Esophagus muscularis mucosa (tissue), 4 donors: ENCODE data around the gene FLNC. TPM values are rescaled to one million over a fixed set of nuclear protein-coding genes. Genes with fewer than 3 reads are reported as not detected.
A peak's percentile ranks its signal among the peaks of the same experiment; 100 is the strongest.

ENCODE experiments used
- DNase-seq: peaks from one replicate; pipeline ENCODE4 v3.0.0-alpha.2; 2017; ENCODE audit errors: extremely low spot score
- H3K27ac ChIP-seq, 4 donors: fragments of 200-600 bp; sonication (generic); replicated peaks in 1 of 4; 1 replicate in 3 of 4; 2 replicates in 1 of 4; pipeline ENCODE4 v1.5.1; 2016 to 2019; ENCODE audit warnings: mild to moderate bottlenecking in 1 of 4
- H3K27me3 ChIP-seq, 4 donors: fragments of 200-600 bp; sonication (generic); one replicate each; pipeline versions ENCODE4 v1.5.1 to v1.6.0; 2016 to 2019
- H3K36me3 ChIP-seq, 4 donors: fragments of 200-600 bp; sonication (generic); one replicate each; pipeline ENCODE4 v1.5.1; 2016 to 2019
- H3K4me1 ChIP-seq, 4 donors: fragments of 200-600 bp; sonication (generic); one replicate each; pipeline ENCODE4 v1.5.1; 2016 to 2019
- H3K4me3 ChIP-seq, 4 donors: fragments of 200-600 bp; sonication (generic); 1 replicate in 2 of 4; 2 replicates in 2 of 4; pipeline ENCODE4 v1.5.1; 2016 to 2019; ENCODE audit warnings: mild to moderate bottlenecking in 4 of 4, moderate library complexity in 1 of 4
- H3K9me3 ChIP-seq, 4 donors: fragments of 200-600 bp; sonication (generic); 1 replicate in 3 of 4; 2 replicates in 1 of 4; pipeline ENCODE4 v1.5.1; 2016 to 2019
- EP300 ChIP-seq: sonication (generic); formaldehyde crosslinking; IDR thresholded peaks from one replicate; pipeline ENCODE4 v1.6.1; 2017; ENCODE audit warnings: antibody characterized with exemption
- POLR2A ChIP-seq: fragments of 450-650 bp; IDR thresholded peaks from one replicate; pipeline ENCODE4 v1.6.1; 2017; ENCODE audit warnings: antibody characterized with exemption, moderate library complexity, mild to moderate bottlenecking, low read depth
- POLR2AphosphoS5 ChIP-seq, 2 donors: sonication (generic); formaldehyde crosslinking; IDR thresholded peaks; one replicate each; pipeline ENCODE4 v1.6.1; 2017; ENCODE audit warnings: antibody characterized with exemption in 2 of 2
- WGBS: methylation state at CpG from one replicate; pipeline ENCODE4 v1.1.5; 2018; 5-methylcytosine and 5-hydroxymethylcytosine counted together
- intact Hi-C: fragments of 100-400 bp; cut with DNase I; formaldehyde crosslinking; loops from one replicate; pipeline ENCODE4 v1.15.1; 2023
- total RNA-seq, 4 donors: library from RNA; depleted of rRNA; stranded (reverse); fragments of >200 nt; gene quantifications; one replicate each; pipeline versions ENCODE4 v1.1.0 to v1.2.1, GENCODE V29; 2016
- TF ChIP-seq, protein P1 (sequence below), 3 experiments: fragments of 200-600 bp in 2 of 3; fragments of 450-650 bp in 1 of 3; sonication (generic) in 2 of 3; IDR thresholded peaks; one replicate each; pipeline ENCODE4 v1.5.1; 2017 to 2019; ENCODE audit warnings: antibody characterized with exemption in 3 of 3, mild to moderate bottlenecking in 2 of 3, moderate library complexity in 1 of 3

FLNC gene
- total RNA-seq, 4 donors from 2014 or later: 391 to 932 (median 533) TPM

- Histone ChIP-seq H3K4me1 (peaks cover 25 to 31% (median 27%) of the 10 kb centered on the region in 4 donors), H3K9me3 (no peaks in the 10 kb centered on the region), H3K4me3 (peak overlapping the region; percentile 83 to 96 (median 90)), H3K27me3 (peaks cover 0 to 5% (median 0%) of the 10 kb centered on the region in 4 donors), H3K27ac (peak overlapping the region; percentile 84 to 87 (median 86)), H3K36me3 (peaks cover 0 to 13% (median 0%) of the 10 kb centered on the region in 4 donors)
- 2% methylated on average over 7 of the region's 9 CpGs for WGBS
- intact Hi-C loops: loop anchor here (5.0 kb wide), 4 partner anchors 35 to 90 kb away; partner anchors contain the start of gene CALU
- peak; percentile 78 for DNase-seq
- no peak for TF ChIP-seq POLR2A
Observed at GRCh38 chr7:128791972-128792327, 38.3 kb upstream of the FLNC start.

GRCh38 chr7:128792471-128793180, 37.6 kb upstream of the FLNC start:
- 45% methylated on average over 10 of the region's 10 CpGs for WGBS
- peak in 1 of 2 donors; percentile 28 for TF ChIP-seq POLR2AphosphoS5 (IDR thresholded peaks at IDR 0.05)
- no peak for TF ChIP-seq POLR2A

DNA sequence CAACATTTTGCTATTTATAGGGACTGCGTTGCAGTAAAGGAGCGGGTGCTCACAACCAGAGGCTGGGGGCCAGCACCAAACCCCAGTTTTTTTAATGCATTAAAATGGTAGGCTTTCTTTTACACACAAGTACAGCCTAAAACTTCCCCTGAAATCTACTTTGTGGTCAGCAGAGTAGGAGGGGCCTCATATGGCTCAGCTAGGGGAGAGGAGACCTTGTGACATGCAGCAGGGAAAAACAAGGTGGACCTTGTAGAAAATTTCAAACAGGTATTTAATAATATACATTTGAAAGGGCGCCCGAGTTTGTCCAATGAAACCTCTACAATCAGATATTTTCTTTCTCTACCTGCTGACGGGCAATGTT, 37.0 kb upstream of the FLNC start:
- 94% methylated on average over 5 of the region's 5 CpGs for WGBS
- no peak for DNase-seq
- Histone ChIP-seq H3K27ac (no peak overlapping the region), H3K4me1 (peaks cover 25 to 31% (median 27%) of the 10 kb centered on the region in 4 donors), H3K36me3 (peaks cover 0 to 13% (median 0%) of the 10 kb centered on the region in 4 donors), H3K27me3 (peaks cover 0 to 5% (median 0%) of the 10 kb centered on the region in 4 donors), H3K9me3 (no peaks in the 10 kb centered on the region), H3K4me3 (no peak overlapping the region)
- intact Hi-C loops: loop anchor here (5.0 kb wide), 4 partner anchors 34 to 89 kb away; partner anchors contain the start of gene CALU
- TF ChIP-seq POLR2A (no peak), EP300 (no peak), POLR2AphosphoS5 (IDR thresholded peaks at IDR 0.05) (no peak)
- TF ChIP-seq, protein P1, sequence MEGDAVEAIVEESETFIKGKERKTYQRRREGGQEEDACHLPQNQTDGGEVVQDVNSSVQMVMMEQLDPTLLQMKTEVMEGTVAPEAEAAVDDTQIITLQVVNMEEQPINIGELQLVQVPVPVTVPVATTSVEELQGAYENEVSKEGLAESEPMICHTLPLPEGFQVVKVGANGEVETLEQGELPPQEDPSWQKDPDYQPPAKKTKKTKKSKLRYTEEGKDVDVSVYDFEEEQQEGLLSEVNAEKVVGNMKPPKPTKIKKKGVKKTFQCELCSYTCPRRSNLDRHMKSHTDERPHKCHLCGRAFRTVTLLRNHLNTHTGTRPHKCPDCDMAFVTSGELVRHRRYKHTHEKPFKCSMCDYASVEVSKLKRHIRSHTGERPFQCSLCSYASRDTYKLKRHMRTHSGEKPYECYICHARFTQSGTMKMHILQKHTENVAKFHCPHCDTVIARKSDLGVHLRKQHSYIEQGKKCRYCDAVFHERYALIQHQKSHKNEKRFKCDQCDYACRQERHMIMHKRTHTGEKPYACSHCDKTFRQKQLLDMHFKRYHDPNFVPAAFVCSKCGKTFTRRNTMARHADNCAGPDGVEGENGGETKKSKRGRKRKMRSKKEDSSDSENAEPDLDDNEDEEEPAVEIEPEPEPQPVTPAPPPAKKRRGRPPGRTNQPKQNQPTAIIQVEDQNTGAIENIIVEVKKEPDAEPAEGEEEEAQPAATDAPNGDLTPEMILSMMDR (IDR thresholded peaks at IDR 0.05): no peak

More at GRCh38 chr7:128792471-128793180, 37.6 kb upstream of the FLNC start:
- peak overlapping the region in 3 of 4 donors; percentile 83 to 96 (median 93) for H3K4me3 ChIP-seq
- peak overlapping the region in 3 of 4 donors; percentile 4 to 87 (median 84) for H3K27ac ChIP-seq
- peaks cover 0 to 5% (median 0%) of the 10 kb centered on the region in 4 donors for H3K27me3 ChIP-seq
- no peaks in the 10 kb centered on the region for H3K9me3 ChIP-seq
- H3K36me3 ChIP-seq: peaks cover 0 to 13% (median 0%) of the 10 kb centered on the region in 4 donors
- intact Hi-C loops: loop anchor here (5.0 kb wide), 4 partner anchors 35 to 90 kb away; partner anchors contain the start of gene CALU
- H3K4me1 ChIP-seq: peaks cover 25 to 31% (median 27%) of the 10 kb centered on the region in 4 donors
- no peak for DNase-seq

GRCh38 chr7:128794020-128794419, 36.2 kb upstream of the FLNC start:
- Histone ChIP-seq H3K27me3 (peaks cover 0 to 5% (median 0%) of the 10 kb centered on the region in 4 donors), H3K4me1 (peaks cover 25 to 31% (median 27%) of the 10 kb centered on the region in 4 donors), H3K4me3 (no peak overlapping the region), H3K9me3 (no peaks in the 10 kb centered on the region), H3K27ac (no peak overlapping the region), H3K36me3 (peaks cover 0 to 13% (median 0%) of the 10 kb centered on the region in 4 donors)
- WGBS: 93% methylated on average over 3 of the region's 3 CpGs
- TF ChIP-seq POLR2AphosphoS5 (IDR thresholded peaks at IDR 0.05) (no peak), POLR2A (no peak), EP300 (no peak)
- TF ChIP-seq, protein P1 (IDR thresholded peaks at IDR 0.05): no peak
- intact Hi-C loops: loop anchor here (5.0 kb wide), 4 partner anchors 33 to 88 kb away; partner anchors contain the start of gene CALU
- no peak for DNase-seq

DNA sequence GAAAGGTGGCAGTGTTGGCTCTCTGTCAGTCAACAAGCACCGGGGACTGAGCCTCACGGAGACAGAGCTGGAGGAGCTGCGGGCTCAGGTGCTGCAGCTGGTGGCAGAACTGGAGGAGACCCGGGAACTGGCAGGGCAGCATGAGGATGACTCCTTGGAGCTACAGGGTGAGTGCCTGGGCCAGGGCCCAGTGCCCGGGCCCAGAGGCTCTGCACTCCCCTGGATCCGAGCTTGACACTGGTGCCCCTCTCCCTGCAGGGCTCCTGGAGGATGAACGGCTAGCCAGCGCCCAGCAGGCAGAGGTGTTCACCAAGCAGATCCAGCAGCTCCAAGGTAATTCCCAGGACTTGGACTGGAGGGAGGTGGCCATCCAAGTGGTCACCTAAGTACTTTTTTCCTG, 35.8 kb upstream of the FLNC start:
- Histone ChIP-seq H3K4me1 (peaks cover 25 to 31% (median 27%) of the 10 kb centered on the region in 4 donors), H3K36me3 (peaks cover 0 to 13% (median 0%) of the 10 kb centered on the region in 4 donors), H3K27ac (no peak overlapping the region), H3K4me3 (no peak overlapping the region), H3K9me3 (no peaks in the 10 kb centered on the region), H3K27me3 (peaks cover 0 to 5% (median 0%) of the 10 kb centered on the region in 4 donors)
- intact Hi-C loops: loop anchor here (5.0 kb wide), 4 partner anchors 33 to 88 kb away; partner anchors contain the start of gene CALU
- 84% methylated on average over 4 of the region's 8 CpGs for WGBS
- DNase-seq: no peak
- TF ChIP-seq EP300 (no peak), POLR2AphosphoS5 (IDR thresholded peaks at IDR 0.05) (no peak)

GRCh38 chr7:128795129-128795528, 35.1 kb upstream of the FLNC start:
- no peak overlapping the region for H3K4me3 ChIP-seq
- no peak overlapping the region for H3K27ac ChIP-seq
- intact Hi-C loops: no loop called here
- peaks cover 0 to 13% (median 0%) of the 10 kb centered on the region in 4 donors for H3K36me3 ChIP-seq
- DNase-seq: no peak
- H3K9me3 ChIP-seq: no peaks in the 10 kb centered on the region
- H3K4me1 ChIP-seq: peaks cover 25 to 30% (median 26%) of the 10 kb centered on the region in 4 donors
- H3K27me3 ChIP-seq: peaks cover 0 to 5% (median 0%) of the 10 kb centered on the region in 4 donors
- 88% methylated on average over 4 of the region's 4 CpGs for WGBS
- TF ChIP-seq POLR2AphosphoS5 (IDR thresholded peaks at IDR 0.05) (no peak), EP300 (no peak), POLR2A (no peak)
- TF ChIP-seq, protein P1 (IDR thresholded peaks at IDR 0.05): no peak
